MM.1S (cell line): ENCODE data around the gene RDH16.

Source experiments
- DNase-seq: peaks from one replicate; pipeline ENCODE4 v3.0.0-alpha.2; 2015
- H2AFZ ChIP-seq: fragments of 300-600 bp; sonication (generic); 2 replicates; pipeline ENCODE4 v1.6.0; 2016; ENCODE audit warnings: antibody characterized with exemption, low read length
- H3F3A ChIP-seq: fragments of 300-600 bp; sonication (generic); 2 replicates; pipeline ENCODE4 v1.6.1; 2016; ENCODE audit warnings: mild to moderate bottlenecking, antibody characterized with exemption, low read length, moderate library complexity, mixed read lengths; ENCODE audit not compliant: insufficient read depth
- H3K27ac ChIP-seq: fragments of 300-600 bp; sonication (generic); 2 replicates; pipeline ENCODE4 v1.5.1; 2016; ENCODE audit warnings: mild to moderate bottlenecking, low read length
- H3K27me3 ChIP-seq: fragments of 300-600 bp; sonication (generic); replicated peaks from 2 replicates; pipeline ENCODE4 v1.6.0; 2016; ENCODE audit warnings: low read length; ENCODE audit not compliant: insufficient read depth
- H3K36me3 ChIP-seq: fragments of 300-600 bp; sonication (generic); replicated peaks from 2 replicates; pipeline ENCODE4 v1.6.1; 2016; ENCODE audit warnings: mild to moderate bottlenecking, low read length, mixed read lengths; ENCODE audit not compliant: insufficient read depth
- H3K4me1 ChIP-seq: fragments of 300-600 bp; sonication (generic); 2 replicates; pipeline ENCODE4 v1.6.1; 2016; ENCODE audit warnings: low read length, mixed read lengths
- H3K4me2 ChIP-seq: fragments of 300-600 bp; sonication (generic); 2 replicates; pipeline ENCODE4 v1.6.0; 2016; ENCODE audit warnings: low read depth, low read length
- H3K4me3 ChIP-seq: fragments of 300-600 bp; sonication (generic); 2 replicates; pipeline ENCODE4 v1.5.1; 2016; ENCODE audit warnings: low read length, mixed read lengths
- H3K79me2 ChIP-seq: fragments of 300-600 bp; sonication (generic); 2 replicates; pipeline ENCODE4 v1.6.1; 2016; ENCODE audit warnings: mixed run types, low read length, mixed read lengths
- H3K9ac ChIP-seq: fragments of 300-600 bp; sonication (generic); 2 replicates; pipeline ENCODE4 v1.6.1; 2016; ENCODE audit warnings: low read length, mixed read lengths
- H3K9me2 ChIP-seq: fragments of 300-600 bp; sonication (generic); replicated peaks from 2 replicates; pipeline ENCODE4 v1.6.1; 2016; ENCODE audit warnings: mild to moderate bottlenecking, low read length, mixed read lengths; ENCODE audit not compliant: insufficient read depth
- H3K9me3 ChIP-seq: fragments of 300-600 bp; sonication (generic); replicated peaks from 2 replicates; pipeline ENCODE4 v1.6.1; 2016; ENCODE audit warnings: mild to moderate bottlenecking, low read length, mixed read lengths; ENCODE audit not compliant: insufficient read depth
- H4K20me1 ChIP-seq: fragments of 300-600 bp; sonication (generic); 2 replicates; pipeline ENCODE4 v1.6.1; 2016; ENCODE audit warnings: mild to moderate bottlenecking, low read length, moderate library complexity, mixed read lengths; ENCODE audit not compliant: insufficient read depth
- EZH2 ChIP-seq: fragments of 300-600 bp; sonication (generic); optimal IDR thresholded peaks from 2 replicates; pipeline ENCODE3; 2017; ENCODE audit warnings: low read depth, mild to moderate bottlenecking, antibody characterized with exemption, low read length, mixed read lengths
- EZH2phosphoT487 ChIP-seq: fragments of 300-600 bp; sonication (generic); IDR thresholded peaks from 2 replicates; pipeline ENCODE4 v1.6.1; 2018; ENCODE audit warnings: antibody characterized with exemption, low read length
- TF ChIP-seq, protein P1 (sequence below): fragments of 300-600 bp; sonication (generic); IDR thresholded peaks from 2 replicates; pipeline ENCODE4 v1.5.1; 2016; ENCODE audit warnings: antibody characterized with exemption, low read length, mixed read lengths

RDH16 gene

DNA sequence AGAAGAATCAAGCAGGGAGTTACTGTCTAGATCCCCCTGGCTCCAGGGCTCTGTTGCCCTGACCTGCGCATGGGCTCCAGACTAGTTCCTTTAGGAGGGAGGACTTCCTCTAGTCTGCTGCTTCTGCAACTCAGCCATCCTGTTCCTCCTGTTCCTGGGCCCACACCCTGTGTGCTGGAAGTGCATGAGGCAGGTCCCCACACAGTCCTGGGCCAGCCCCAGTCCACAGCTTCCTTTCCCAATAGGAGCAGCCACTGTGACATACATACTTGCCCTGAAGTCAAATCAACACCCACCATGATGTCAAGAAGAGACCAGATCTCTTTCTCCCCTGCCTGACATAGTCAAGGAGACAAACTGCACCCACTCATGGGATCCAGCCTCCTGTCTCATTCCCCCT lies 24.5 kb downstream of the RDH16 start:
- H3K4me2 ChIP-seq: no peak overlapping the region
- no peaks in the 10 kb centered on the region for H3K4me1 ChIP-seq
- H2AFZ ChIP-seq: no peak overlapping the region
- H3K27ac ChIP-seq: no peak overlapping the region
- H3K4me3 ChIP-seq: no peak overlapping the region
- no peaks in the 10 kb centered on the region for H3K79me2 ChIP-seq
- DNase-seq: no peak
- H3F3A ChIP-seq: no peaks in the 10 kb centered on the region
- no peaks in the 10 kb centered on the region for H3K27me3 ChIP-seq
- TF ChIP-seq, protein P1, sequence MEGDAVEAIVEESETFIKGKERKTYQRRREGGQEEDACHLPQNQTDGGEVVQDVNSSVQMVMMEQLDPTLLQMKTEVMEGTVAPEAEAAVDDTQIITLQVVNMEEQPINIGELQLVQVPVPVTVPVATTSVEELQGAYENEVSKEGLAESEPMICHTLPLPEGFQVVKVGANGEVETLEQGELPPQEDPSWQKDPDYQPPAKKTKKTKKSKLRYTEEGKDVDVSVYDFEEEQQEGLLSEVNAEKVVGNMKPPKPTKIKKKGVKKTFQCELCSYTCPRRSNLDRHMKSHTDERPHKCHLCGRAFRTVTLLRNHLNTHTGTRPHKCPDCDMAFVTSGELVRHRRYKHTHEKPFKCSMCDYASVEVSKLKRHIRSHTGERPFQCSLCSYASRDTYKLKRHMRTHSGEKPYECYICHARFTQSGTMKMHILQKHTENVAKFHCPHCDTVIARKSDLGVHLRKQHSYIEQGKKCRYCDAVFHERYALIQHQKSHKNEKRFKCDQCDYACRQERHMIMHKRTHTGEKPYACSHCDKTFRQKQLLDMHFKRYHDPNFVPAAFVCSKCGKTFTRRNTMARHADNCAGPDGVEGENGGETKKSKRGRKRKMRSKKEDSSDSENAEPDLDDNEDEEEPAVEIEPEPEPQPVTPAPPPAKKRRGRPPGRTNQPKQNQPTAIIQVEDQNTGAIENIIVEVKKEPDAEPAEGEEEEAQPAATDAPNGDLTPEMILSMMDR: no peak
- TF ChIP-seq EZH2 (no peak), EZH2phosphoT487 (no peak)
- no peaks in the 10 kb centered on the region for H3K36me3 ChIP-seq
- no peaks in the 10 kb centered on the region for H3K9me3 ChIP-seq
- H3K9me2 ChIP-seq: no peaks in the 10 kb centered on the region
- H4K20me1 ChIP-seq: no peaks in the 10 kb centered on the region
- no peak overlapping the region for H3K9ac ChIP-seq

DNA sequence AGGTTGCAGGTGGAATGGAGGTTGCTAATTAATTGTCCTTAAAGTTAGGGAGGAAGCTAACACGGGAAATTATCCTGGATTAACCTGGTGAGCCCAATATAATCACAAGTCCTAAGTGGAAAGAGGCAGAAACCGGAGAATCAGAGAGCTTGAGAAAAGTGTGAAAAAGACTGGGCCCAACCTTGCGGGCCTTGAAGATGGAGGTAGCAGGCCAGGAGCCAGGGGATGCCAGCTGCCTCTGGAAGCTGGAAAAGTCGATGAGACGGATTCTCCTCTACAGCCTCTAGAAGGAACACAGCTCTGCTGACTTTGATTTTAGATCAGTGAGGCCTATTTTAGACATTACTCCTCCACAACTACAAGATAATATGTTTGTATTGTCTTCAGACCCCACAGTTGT lies 25.3 kb downstream of the RDH16 start:
- no peak overlapping the region for H3K27ac ChIP-seq
- H3K9ac ChIP-seq: no peak overlapping the region
- no peaks in the 10 kb centered on the region for H3K9me2 ChIP-seq
- H3K4me2 ChIP-seq: no peak overlapping the region
- H3K36me3 ChIP-seq: no peaks in the 10 kb centered on the region
- DNase-seq: no peak
- no peaks in the 10 kb centered on the region for H3K4me1 ChIP-seq
- H3K9me3 ChIP-seq: no peaks in the 10 kb centered on the region
- H3K4me3 ChIP-seq: no peak overlapping the region
- H3F3A ChIP-seq: no peaks in the 10 kb centered on the region
- H3K79me2 ChIP-seq: no peaks in the 10 kb centered on the region
- TF ChIP-seq EZH2phosphoT487 (no peak), EZH2 (no peak)
- TF ChIP-seq, protein P1: no peak
- H2AFZ ChIP-seq: no peak overlapping the region
- no peaks in the 10 kb centered on the region for H3K27me3 ChIP-seq
- H4K20me1 ChIP-seq: no peaks in the 10 kb centered on the region

DNA sequence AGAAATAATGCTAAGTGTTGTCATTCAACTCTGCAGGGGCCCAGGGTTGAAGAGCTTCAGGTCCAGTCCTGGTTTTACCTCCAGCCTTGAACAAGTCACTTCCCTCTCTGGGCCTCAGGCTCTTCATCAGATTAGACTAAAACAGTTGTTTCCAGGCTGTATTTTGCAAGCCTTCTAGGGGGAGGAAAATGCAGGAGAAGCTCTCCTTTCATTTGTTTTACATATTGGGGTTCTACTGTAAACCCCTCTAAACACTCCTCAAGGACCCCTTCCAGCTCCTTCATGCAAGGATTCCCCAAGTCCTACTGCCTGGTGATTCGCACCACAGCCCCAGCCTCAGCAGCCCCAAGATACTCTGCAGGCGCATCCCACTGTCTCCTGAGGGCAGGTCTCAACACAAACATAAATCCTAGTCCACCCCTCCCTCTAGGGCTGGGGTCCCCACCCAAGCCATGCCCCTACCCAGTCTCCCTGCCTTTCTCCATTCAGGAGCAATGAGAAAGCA lies 25.9 kb downstream of the RDH16 start:
- no peaks in the 10 kb centered on the region for H3K36me3 ChIP-seq
- H3K79me2 ChIP-seq: no peaks in the 10 kb centered on the region
- no peak overlapping the region for H3K9ac ChIP-seq
- no peaks in the 10 kb centered on the region for H4K20me1 ChIP-seq
- H3K9me3 ChIP-seq: no peaks in the 10 kb centered on the region
- H3K4me3 ChIP-seq: no peak overlapping the region
- H3F3A ChIP-seq: no peaks in the 10 kb centered on the region
- TF ChIP-seq EZH2: no peak
- TF ChIP-seq, protein P1: no peak
- no peak for TF ChIP-seq EZH2phosphoT487
- no peak for DNase-seq
- H3K4me2 ChIP-seq: no peak overlapping the region
- no peak overlapping the region for H3K27ac ChIP-seq
- no peaks in the 10 kb centered on the region for H3K4me1 ChIP-seq
- H3K9me2 ChIP-seq: no peaks in the 10 kb centered on the region
- H3K27me3 ChIP-seq: no peaks in the 10 kb centered on the region
- H2AFZ ChIP-seq: peak overlapping the region; percentile 50
